Measurements from ENCODE around the gene SAMD14.

Gene SAMD14

GRCh38 chr17:50129728-50130558, at the start of gene SAMD14:
Gene SAMD14, minus strand, starts transcription at chr17:50130160. Its CDS starts 5,201 bp downstream, at chr17:50124959.
- peak; percentile 30 for DNase-seq

GRCh38 chr17:50177983-50178834, 48.2 kb upstream of the SAMD14 start:
- DNase-seq, result no peak

GRCh38 chr17:50177476-50177875, 47.5 kb upstream of the SAMD14 start:
- DNase-seq, result no peak

- no peak for DNase-seq
Observed at GRCh38 chr17:50176559-50177357, 46.8 kb upstream of the SAMD14 start.

GRCh38 chr17:50175035-50175807, 45.3 kb upstream of the SAMD14 start:
- DNase-seq, result no peak

- DNase-seq, result no peak
Observed at GRCh38 chr17:50174444-50174843, 44.5 kb upstream of the SAMD14 start.

GRCh38 chr17:50173335-50173941, 43.5 kb upstream of the SAMD14 start:
- DNase-seq, result no peak

- no peak for DNase-seq
Observed at GRCh38 chr17:50172936-50173334, 43.0 kb upstream of the SAMD14 start.

- DNase-seq, result no peak
Observed at GRCh38 chr17:50172130-50172529, 42.2 kb upstream of the SAMD14 start.

GRCh38 chr17:50171371-50172071, 41.6 kb upstream of the SAMD14 start:
- DNase-seq, result no peak

- no peak for DNase-seq
Observed at GRCh38 chr17:50170662-50171370, 40.9 kb upstream of the SAMD14 start.

GRCh38 chr17:50169881-50170459, 40.0 kb upstream of the SAMD14 start:
- DNase-seq, result no peak

- peak; percentile 66 for DNase-seq
Observed at GRCh38 chr17:50169121-50169764, 39.3 kb upstream of the SAMD14 start.

- DNase-seq, result no peak
Observed at GRCh38 chr17:50168319-50168718, 38.4 kb upstream of the SAMD14 start.

- DNase-seq, result no peak
Observed at GRCh38 chr17:50167371-50167770, 37.4 kb upstream of the SAMD14 start.

- no peak for DNase-seq
Observed at GRCh38 chr17:50166518-50167181, 36.7 kb upstream of the SAMD14 start.

- no peak for DNase-seq
Observed at GRCh38 chr17:50165867-50166517, 36.0 kb upstream of the SAMD14 start, which contains the start of gene SGCA. Gene SGCA, plus strand, starts transcription at chr17:50166005. Its CDS starts 36 bp downstream, at chr17:50166041.

GRCh38 chr17:50165466-50165865, 35.5 kb upstream of the SAMD14 start:
- DNase-seq, result no peak
